BLaER1 treated with 17β-estradiol and CSF1 and Interleukin-3, amounts not matched to agents 10 nM and 100 nM (cell line): ENCODE measurements around the gene AQP12A.
A peak's percentile ranks its signal among the peaks of the same experiment; 100 is the strongest.
"Not testable (repeated sequence)": the region's sequence is repeated elsewhere in the genome, so short reads cannot be mapped to it uniquely, and the experiment has no call there.

Experiments used
- H3K27ac ChIP-seq, 11 experiments: shearing (Covaris generic); formaldehyde crosslinking; 2 replicates each; pipeline ENCODE4 v1.8.1; 2022
- H3K27me3 ChIP-seq, 11 experiments: shearing (Covaris generic); formaldehyde crosslinking; 2 replicates each; pipeline ENCODE4 v1.8.1; 2022
- H3K36me3 ChIP-seq, 11 experiments: shearing (Covaris generic); formaldehyde crosslinking; 2 replicates each; pipeline ENCODE4 v1.8.1; 2022
- H3K4me1 ChIP-seq, 10 experiments: shearing (Covaris generic); formaldehyde crosslinking; 2 replicates each; pipeline ENCODE4 v1.8.1; 2022
- H3K4me2 ChIP-seq, 11 experiments: shearing (Covaris generic); formaldehyde crosslinking; 2 replicates each; pipeline ENCODE4 v1.8.1; 2022
- H3K4me3 ChIP-seq, 10 experiments: shearing (Covaris generic); formaldehyde crosslinking; 2 replicates each; pipeline ENCODE4 v1.8.1; 2022
- H3K9ac ChIP-seq, 11 experiments: shearing (Covaris generic); formaldehyde crosslinking; 2 replicates each; pipeline ENCODE4 v1.8.1; 2022
- H3K9me3 ChIP-seq, 11 experiments: shearing (Covaris generic); formaldehyde crosslinking; replicated peaks in 1 of 11; 2 replicates each; pipeline ENCODE4 v1.8.1; 2022
- H4K20me1 ChIP-seq, 11 experiments: shearing (Covaris generic); formaldehyde crosslinking; 2 replicates each; pipeline ENCODE4 v1.8.1; 2022
- Cebpa-rat ChIP-seq, 11 experiments: shearing (Covaris generic); IDR thresholded peaks; 2 replicates each; pipeline ENCODE4 v1.8.1; 2022

AQP12A gene

DNA sequence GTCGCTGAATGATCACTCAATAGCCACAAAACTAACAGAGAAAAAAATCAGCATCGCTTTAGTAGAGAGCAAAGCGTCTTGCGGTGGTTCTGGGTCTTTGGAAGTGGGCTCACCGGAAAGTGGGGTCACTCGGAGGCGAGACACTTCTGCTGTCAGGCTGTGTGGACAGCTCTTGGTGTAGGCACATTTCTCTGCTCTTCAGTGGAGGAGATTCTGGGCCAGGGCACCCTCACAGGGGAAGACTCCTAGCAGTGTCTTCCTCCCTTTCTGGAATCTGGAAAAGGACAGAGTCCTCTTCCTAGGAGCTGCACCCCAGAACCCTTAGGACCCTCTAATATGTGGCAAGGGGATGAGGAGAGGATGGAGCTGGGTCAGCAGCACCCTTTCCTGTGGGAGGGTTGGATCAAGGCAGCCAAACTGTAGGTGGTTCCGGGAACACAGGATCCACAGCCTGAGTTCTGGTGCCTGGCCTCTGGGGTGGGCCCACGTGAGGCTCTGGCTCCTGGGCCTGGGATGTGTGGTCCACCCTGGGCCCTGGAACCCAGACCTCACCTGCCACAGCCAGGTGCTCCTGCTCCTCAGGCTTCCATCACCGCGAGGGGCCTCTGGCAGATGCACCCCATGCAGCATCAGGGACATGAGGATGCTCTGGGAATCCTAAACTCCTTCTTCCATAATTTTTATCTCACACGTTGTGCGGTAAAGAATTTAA, 41.3 kb upstream of the AQP12A start:
- peaks cover 9 to 23% (median 18%) of the 10 kb centered on the region in 11 experiments; a peak in 20 of 22 replicates for H3K27me3 ChIP-seq
- H3K27ac ChIP-seq = no peak overlapping the region
- no peak overlapping the region for H3K9ac ChIP-seq

DNA sequence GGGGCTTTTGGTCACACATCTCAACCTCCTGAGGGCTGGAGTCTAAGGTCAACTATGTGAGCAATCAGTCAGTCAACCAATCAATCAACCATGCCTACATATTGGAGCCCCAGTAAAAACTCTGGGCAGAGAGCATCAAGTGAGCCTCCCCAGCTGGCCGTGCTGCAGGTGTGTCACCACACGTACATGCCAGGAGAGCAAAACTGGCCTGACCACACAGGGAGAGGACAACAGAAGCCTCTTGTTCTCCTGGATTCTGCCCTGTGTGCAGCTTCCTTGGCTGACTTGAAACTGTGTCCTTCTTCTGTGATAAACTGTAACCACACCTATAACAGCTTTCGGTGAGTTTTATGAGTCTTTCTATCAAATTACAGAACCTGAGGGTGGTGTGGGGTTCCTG, 40.5 kb upstream of the AQP12A start:
- H4K20me1 ChIP-seq = no peaks in the 10 kb centered on the region
- H3K36me3 ChIP-seq = no peaks in the 10 kb centered on the region
- no peak overlapping the region for H3K9ac ChIP-seq
- H3K27ac ChIP-seq = no peak overlapping the region
- no peak for TF ChIP-seq Cebpa-rat (IDR thresholded peaks at IDR 0.05)
- peaks cover 9 to 23% (median 18%) of the 10 kb centered on the region in 11 experiments; a peak in 20 of 22 replicates for H3K27me3 ChIP-seq
- H3K4me2 ChIP-seq = no peak overlapping the region
- peaks cover 0 to 20% (median 8%) of the 10 kb centered on the region in 11 experiments; a peak in 13 of 22 replicates for H3K9me3 ChIP-seq
- no peak overlapping the region for H3K4me3 ChIP-seq
- peaks cover 17 to 26% (median 20%) of the 10 kb centered on the region in 10 experiments for H3K4me1 ChIP-seq

More for the DNA sequence above, 41.3 kb upstream of the AQP12A start:
- peaks cover 11 to 22% (median 15%) of the 10 kb centered on the region in 10 experiments for H3K4me1 ChIP-seq
- no peaks in the 10 kb centered on the region for H3K36me3 ChIP-seq
- H4K20me1 ChIP-seq = no peaks in the 10 kb centered on the region
- no peak overlapping the region for H3K4me2 ChIP-seq
- peaks cover 0 to 20% (median 8%) of the 10 kb centered on the region in 11 experiments; a peak in 13 of 22 replicates for H3K9me3 ChIP-seq
- no peak overlapping the region for H3K4me3 ChIP-seq
- TF ChIP-seq Cebpa-rat (IDR thresholded peaks at IDR 0.05) = no peak

DNA sequence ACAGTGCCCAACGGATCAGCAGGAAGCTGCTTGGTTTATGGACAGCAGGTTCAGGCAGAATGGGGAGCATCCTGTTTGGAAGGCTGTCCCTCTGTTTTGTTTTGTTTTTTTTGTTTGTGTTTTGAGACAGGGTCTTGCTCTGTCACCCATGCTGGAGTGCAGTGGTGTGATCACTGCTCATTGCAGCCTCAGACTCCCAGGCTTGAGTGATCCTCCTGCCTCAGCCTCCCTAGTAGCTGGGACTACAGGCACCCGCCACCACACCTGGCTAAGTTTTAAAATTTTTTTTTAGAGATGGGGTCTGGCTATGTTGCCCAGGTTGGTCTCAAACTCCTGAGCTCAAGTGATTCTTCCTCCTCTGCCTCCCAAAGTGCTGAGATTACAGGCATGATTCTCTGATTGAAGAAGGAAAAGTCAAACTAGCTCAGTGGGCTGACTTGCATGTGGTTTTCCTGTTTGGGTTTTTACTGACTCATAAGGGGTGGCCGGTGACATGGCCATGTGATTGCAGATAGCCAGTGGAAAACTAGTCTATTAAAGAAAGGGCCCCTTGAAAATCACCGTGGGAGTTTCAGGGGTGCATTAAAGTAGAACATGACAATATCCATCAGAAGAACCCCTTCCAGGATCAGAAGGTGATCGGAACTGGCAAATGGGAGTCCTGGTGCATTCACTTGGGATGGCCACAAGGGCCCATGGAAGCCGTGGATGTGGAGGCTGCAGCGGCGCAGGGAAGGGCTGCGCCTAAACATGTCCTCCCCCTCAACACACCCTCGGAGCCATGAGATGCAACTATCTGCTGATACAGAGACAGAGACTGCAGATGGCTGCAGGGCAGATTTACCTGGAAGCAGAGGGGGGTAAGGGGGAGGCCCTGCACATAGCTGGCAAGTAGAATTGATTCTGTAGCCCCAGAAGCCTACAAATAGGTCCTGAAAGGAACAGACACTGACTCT, 35.5 kb upstream of the AQP12A start:
- Histone ChIP-seq H3K4me3 (no peak overlapping the region), H3K4me2 (peak overlapping the region; percentile 14 to 91 (median 59)), H3K36me3 (no peaks in the 10 kb centered on the region), H3K9me3 (peaks cover 0 to 12% (median 6%) of the 10 kb centered on the region in 11 experiments; a peak in 13 of 22 replicates), H4K20me1 (no peaks in the 10 kb centered on the region), H3K27ac (no peak overlapping the region), H3K9ac (no peak overlapping the region), H3K4me1 (peaks cover 14 to 21% (median 16%) of the 10 kb centered on the region in 10 experiments), H3K27me3 (no peaks in the 10 kb centered on the region)
- no peak for TF ChIP-seq Cebpa-rat (IDR thresholded peaks at IDR 0.05)

DNA sequence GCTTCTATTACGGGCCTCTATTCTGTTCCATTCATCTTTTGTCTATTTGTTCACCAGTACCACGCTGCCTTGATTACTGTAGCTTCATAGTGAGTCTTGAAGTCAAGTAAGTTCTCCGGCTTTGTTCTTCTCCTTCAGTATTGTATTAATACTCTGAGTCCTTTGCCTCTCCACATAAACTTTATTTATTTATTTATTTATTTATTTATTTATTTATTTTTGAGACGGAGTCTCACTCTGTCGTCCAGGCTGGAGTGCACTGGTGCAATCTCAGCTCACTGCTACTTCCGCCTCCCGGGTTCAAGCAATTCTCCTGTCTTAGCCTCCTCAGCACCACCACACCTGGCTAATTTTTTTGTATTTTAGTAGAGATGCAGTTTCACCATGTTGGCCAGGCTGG, 31.8 kb upstream of the AQP12A start:
- not testable (repeated sequence) for H3K4me2 ChIP-seq, H3K4me3 ChIP-seq, H3K27ac ChIP-seq, H3K36me3 ChIP-seq, H4K20me1 ChIP-seq, H3K9ac ChIP-seq, H3K27me3 ChIP-seq
- Histone ChIP-seq H3K9me3 (peaks cover 5 to 11% (median 10%) of the 10 kb centered on the region in 11 experiments; a peak in 17 of 22 replicates), H3K4me1 (peaks cover 14 to 28% (median 16%) of the 10 kb centered on the region in 10 experiments)

DNA sequence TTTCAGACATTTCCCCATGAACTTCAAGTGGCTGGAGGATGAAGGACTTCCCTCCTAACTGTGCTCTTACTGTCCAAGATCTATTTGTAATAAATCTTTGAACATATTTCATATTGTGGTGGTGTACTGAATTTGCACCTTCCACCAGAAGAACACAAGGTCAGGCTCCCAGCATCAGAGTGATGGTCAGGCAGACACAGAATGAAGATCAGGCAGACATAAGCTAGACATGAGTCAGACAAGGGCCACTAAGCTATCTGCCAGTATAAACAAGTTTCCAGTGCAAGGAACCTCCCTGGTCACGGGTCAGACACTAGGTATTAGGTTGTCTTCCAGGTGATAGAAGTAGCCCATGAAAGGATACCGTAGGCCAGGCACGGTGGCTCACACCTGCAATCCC, 29.0 kb upstream of the AQP12A start:
- Histone ChIP-seq H3K36me3 (no peaks in the 10 kb centered on the region), H3K4me1 (peaks cover 0 to 7% (median 0%) of the 10 kb centered on the region in 10 experiments; a peak in 2 of 20 replicates), H3K9me3 (peaks cover 4 to 17% (median 12%) of the 10 kb centered on the region in 11 experiments; a peak in 17 of 22 replicates), H3K27me3 (no peaks in the 10 kb centered on the region), H4K20me1 (no peaks in the 10 kb centered on the region), H3K4me3 (no peak overlapping the region), H3K27ac (no peak overlapping the region), H3K4me2 (no peak overlapping the region), H3K9ac (no peak overlapping the region)
- TF ChIP-seq Cebpa-rat (IDR thresholded peaks at IDR 0.05) = no peak

DNA sequence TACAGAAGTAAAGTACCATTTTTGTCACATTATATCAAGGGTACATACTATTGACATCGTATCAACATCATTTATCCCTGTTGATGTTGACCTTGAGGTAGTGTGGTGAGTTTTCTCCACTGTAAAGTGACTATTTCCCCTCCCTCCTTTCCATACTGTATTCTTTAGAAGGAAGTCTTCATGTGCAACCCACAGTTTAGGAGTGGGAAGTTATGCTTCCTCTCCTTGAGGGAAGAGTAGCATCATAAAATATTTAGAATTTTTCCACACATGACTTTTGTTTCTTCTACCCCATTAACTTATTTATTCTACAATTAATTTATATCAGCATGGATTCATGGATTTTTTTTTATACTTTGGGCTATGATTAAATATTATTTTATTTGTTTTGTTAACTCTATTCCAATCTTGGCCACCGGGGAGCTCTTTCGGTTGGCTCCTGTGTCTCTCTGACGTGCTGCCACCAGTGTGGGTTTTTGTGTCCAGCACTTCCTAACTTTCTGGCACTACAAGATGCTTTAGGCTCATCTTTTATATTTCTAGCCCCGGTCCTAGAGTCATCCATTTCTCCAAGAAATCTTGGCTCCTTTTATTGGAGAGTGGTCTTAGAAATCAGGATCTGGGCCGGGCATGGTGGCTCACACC, 28.0 kb upstream of the AQP12A start:
- Histone ChIP-seq H3K4me1 (peaks cover 0 to 7% (median 0%) of the 10 kb centered on the region in 10 experiments; a peak in 2 of 20 replicates), H3K4me3 (no peak overlapping the region)

DNA sequence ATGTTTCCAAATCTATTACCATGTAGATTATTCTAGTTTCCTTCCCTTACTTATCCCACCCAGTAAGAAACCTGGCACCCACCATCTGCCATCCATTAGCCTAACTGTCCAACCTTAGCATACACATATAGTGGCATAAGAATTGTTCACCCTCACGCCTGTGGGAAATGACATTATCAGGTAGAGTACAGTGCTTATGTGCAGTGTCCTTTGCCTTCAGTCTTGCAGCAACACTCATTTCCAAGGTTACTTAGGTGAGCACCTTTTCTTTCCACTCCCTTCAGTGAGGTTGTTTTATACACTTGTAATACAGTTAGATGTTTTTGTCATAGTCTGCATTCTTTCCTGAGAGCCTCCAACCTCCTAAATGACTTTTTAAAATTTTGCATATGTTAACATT, 27.0 kb upstream of the AQP12A start:
- no peaks in the 10 kb centered on the region for H3K36me3 ChIP-seq
- H3K27ac ChIP-seq = no peak overlapping the region
- no peaks in the 10 kb centered on the region for H3K27me3 ChIP-seq
- H3K4me3 ChIP-seq = no peak overlapping the region
- no peaks in the 10 kb centered on the region for H4K20me1 ChIP-seq
- H3K9me3 ChIP-seq = peaks cover 4 to 17% (median 12%) of the 10 kb centered on the region in 11 experiments; a peak in 17 of 22 replicates
- peaks cover 0 to 7% (median 0%) of the 10 kb centered on the region in 10 experiments; a peak in 2 of 20 replicates for H3K4me1 ChIP-seq
- no peak overlapping the region for H3K4me2 ChIP-seq
- TF ChIP-seq Cebpa-rat (IDR thresholded peaks at IDR 0.05) = no peak
- no peak overlapping the region for H3K9ac ChIP-seq

More for the DNA sequence above, 28.0 kb upstream of the AQP12A start:
- Histone ChIP-seq H3K9me3 (peaks cover 4 to 17% (median 12%) of the 10 kb centered on the region in 11 experiments; a peak in 17 of 22 replicates), H3K9ac (no peak overlapping the region), H3K36me3 (no peaks in the 10 kb centered on the region), H3K27ac (no peak overlapping the region), H3K27me3 (no peaks in the 10 kb centered on the region), H3K4me2 (peak overlapping the region in 1 of 11 experiments; percentile 38; a peak in 1 of 22 replicates), H4K20me1 (no peaks in the 10 kb centered on the region)
- no peak for TF ChIP-seq Cebpa-rat (IDR thresholded peaks at IDR 0.05)

DNA sequence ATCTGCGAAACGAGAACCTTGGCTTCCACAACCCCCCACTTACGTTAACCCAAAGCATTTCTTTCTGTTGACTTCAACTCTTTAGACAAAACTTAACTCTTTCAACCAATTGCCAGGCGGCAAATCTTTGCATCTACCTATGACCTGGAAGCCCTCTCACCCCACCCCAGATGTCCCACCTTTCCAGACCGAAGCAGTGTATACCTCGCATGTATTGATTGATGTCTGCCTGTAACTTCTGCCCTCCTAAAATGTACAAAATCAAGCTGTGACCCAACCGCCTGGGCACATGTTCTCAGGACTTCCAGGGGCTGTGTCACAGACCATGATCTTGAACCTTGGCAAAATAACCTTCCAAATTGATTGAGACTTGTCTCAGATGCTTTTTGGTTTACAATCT, 21.3 kb upstream of the AQP12A start:
- Histone ChIP-seq H3K27ac (no peak overlapping the region), H3K9ac (no peak overlapping the region), H3K4me3 (no peak overlapping the region), H3K36me3 (no peaks in the 10 kb centered on the region), H4K20me1 (no peaks in the 10 kb centered on the region), H3K4me1 (peaks cover 0 to 7% (median 0%) of the 10 kb centered on the region in 10 experiments; a peak in 5 of 20 replicates), H3K9me3 (peaks cover 0 to 1% (median 0%) of the 10 kb centered on the region in 11 experiments; a peak in 1 of 22 replicates), H3K4me2 (no peak overlapping the region), H3K27me3 (no peaks in the 10 kb centered on the region)
- TF ChIP-seq Cebpa-rat (IDR thresholded peaks at IDR 0.05) = no peak
